ENCODE measurements around the gene TMEM109. TPM values are rescaled to one million over a fixed set of nuclear protein-coding genes. Genes with fewer than 3 reads are reported as not detected.

TMEM109 gene
- total and polyA plus RNA-seq, 2 of the 13 experiments (the other 11 are each of a cell fraction or from before 2014, with no cell fraction given) = 7.7 to 18.0 TPM

GRCh38 chr11:60906132-60906972, 7.6 kb upstream of the TMEM109 start, which contains the start of gene PRPF19 (continued):
- TF ChIP-seq, protein P1, sequence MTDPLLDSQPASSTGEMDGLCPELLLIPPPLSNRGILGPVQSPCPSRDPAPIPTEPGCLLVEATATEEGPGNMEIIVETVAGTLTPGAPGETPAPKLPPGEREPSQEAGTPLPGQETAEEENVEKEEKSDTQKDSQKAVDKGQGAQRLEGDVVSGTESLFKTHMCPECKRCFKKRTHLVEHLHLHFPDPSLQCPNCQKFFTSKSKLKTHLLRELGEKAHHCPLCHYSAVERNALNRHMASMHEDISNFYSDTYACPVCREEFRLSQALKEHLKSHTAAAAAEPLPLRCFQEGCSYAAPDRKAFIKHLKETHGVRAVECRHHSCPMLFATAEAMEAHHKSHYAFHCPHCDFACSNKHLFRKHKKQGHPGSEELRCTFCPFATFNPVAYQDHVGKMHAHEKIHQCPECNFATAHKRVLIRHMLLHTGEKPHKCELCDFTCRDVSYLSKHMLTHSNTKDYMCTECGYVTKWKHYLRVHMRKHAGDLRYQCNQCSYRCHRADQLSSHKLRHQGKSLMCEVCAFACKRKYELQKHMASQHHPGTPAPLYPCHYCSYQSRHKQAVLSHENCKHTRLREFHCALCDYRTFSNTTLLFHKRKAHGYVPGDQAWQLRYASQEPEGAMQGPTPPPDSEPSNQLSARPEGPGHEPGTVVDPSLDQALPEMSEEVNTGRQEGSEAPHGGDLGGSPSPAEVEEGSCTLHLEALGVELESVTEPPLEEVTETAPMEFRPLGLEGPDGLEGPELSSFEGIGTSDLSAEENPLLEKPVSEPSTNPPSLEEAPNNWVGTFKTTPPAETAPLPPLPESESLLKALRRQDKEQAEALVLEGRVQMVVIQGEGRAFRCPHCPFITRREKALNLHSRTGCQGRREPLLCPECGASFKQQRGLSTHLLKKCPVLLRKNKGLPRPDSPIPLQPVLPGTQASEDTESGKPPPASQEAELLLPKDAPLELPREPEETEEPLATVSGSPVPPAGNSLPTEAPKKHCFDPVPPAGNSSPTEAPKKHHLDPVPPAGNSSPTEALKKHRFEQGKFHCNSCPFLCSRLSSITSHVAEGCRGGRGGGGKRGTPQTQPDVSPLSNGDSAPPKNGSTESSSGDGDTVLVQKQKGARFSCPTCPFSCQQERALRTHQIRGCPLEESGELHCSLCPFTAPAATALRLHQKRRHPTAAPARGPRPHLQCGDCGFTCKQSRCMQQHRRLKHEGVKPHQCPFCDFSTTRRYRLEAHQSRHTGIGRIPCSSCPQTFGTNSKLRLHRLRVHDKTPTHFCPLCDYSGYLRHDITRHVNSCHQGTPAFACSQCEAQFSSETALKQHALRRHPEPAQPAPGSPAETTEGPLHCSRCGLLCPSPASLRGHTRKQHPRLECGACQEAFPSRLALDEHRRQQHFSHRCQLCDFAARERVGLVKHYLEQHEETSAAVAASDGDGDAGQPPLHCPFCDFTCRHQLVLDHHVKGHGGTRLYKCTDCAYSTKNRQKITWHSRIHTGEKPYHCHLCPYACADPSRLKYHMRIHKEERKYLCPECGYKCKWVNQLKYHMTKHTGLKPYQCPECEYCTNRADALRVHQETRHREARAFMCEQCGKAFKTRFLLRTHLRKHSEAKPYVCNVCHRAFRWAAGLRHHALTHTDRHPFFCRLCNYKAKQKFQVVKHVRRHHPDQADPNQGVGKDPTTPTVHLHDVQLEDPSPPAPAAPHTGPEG (CRISPR knock-in tag; IDR thresholded peaks at IDR 0.05) = 0 out of 2 replicates have a peak, but pooled peaks have one; percentile 34
- TF ChIP-seq, protein P2, sequence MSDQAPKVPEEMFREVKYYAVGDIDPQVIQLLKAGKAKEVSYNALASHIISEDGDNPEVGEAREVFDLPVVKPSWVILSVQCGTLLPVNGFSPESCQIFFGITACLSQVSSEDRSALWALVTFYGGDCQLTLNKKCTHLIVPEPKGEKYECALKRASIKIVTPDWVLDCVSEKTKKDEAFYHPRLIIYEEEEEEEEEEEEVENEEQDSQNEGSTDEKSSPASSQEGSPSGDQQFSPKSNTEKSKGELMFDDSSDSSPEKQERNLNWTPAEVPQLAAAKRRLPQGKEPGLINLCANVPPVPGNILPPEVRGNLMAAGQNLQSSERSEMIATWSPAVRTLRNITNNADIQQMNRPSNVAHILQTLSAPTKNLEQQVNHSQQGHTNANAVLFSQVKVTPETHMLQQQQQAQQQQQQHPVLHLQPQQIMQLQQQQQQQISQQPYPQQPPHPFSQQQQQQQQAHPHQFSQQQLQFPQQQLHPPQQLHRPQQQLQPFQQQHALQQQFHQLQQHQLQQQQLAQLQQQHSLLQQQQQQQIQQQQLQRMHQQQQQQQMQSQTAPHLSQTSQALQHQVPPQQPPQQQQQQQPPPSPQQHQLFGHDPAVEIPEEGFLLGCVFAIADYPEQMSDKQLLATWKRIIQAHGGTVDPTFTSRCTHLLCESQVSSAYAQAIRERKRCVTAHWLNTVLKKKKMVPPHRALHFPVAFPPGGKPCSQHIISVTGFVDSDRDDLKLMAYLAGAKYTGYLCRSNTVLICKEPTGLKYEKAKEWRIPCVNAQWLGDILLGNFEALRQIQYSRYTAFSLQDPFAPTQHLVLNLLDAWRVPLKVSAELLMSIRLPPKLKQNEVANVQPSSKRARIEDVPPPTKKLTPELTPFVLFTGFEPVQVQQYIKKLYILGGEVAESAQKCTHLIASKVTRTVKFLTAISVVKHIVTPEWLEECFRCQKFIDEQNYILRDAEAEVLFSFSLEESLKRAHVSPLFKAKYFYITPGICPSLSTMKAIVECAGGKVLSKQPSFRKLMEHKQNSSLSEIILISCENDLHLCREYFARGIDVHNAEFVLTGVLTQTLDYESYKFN (CRISPR knock-in tag; conservative IDR thresholded peaks at IDR 0.05) = peak; percentile 49; the same call in 1 of the 2 replicates
- TF ChIP-seq NFRKB (IDR thresholded peaks at IDR 0.05) = no peak
- 0 out of 2 replicates have a peak, but pooled peaks have one; percentile 42 for TF ChIP-seq ZNF44 (CRISPR knock-in tag; IDR thresholded peaks at IDR 0.05)
- TF ChIP-seq ZNF766 (CRISPR knock-in tag; IDR thresholded peaks at IDR 0.05; ENCODE audit: borderline replicate concordance) = peak; percentile 37; the same call in 1 of the 2 replicates
- TF ChIP-seq, protein P3, sequence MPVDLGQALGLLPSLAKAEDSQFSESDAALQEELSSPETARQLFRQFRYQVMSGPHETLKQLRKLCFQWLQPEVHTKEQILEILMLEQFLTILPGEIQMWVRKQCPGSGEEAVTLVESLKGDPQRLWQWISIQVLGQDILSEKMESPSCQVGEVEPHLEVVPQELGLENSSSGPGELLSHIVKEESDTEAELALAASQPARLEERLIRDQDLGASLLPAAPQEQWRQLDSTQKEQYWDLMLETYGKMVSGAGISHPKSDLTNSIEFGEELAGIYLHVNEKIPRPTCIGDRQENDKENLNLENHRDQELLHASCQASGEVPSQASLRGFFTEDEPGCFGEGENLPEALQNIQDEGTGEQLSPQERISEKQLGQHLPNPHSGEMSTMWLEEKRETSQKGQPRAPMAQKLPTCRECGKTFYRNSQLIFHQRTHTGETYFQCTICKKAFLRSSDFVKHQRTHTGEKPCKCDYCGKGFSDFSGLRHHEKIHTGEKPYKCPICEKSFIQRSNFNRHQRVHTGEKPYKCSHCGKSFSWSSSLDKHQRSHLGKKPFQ (CRISPR knock-in tag; IDR thresholded peaks at IDR 0.05; ENCODE audit: insufficient replicate concordance) = no peak
- peak; percentile 12; the same call in 1 of the 2 replicates for TF ChIP-seq CTCF (CRISPR knock-in tag; IDR thresholded peaks at IDR 0.05)
- TF ChIP-seq TBX2 (CRISPR knock-in tag; IDR thresholded peaks at IDR 0.05; ENCODE audit: borderline replicate concordance) = peak; percentile 94
- peak; percentile 54; the same call in 1 of the 2 replicates for TF ChIP-seq ZNF816 (CRISPR knock-in tag; IDR thresholded peaks at IDR 0.05; ENCODE audit: borderline replicate concordance)
- 0 out of 2 replicates have a peak, but pooled peaks have one; percentile 53 for TF ChIP-seq ZNF709 (CRISPR knock-in tag; IDR thresholded peaks at IDR 0.05)
- TF ChIP-seq, protein P4, sequence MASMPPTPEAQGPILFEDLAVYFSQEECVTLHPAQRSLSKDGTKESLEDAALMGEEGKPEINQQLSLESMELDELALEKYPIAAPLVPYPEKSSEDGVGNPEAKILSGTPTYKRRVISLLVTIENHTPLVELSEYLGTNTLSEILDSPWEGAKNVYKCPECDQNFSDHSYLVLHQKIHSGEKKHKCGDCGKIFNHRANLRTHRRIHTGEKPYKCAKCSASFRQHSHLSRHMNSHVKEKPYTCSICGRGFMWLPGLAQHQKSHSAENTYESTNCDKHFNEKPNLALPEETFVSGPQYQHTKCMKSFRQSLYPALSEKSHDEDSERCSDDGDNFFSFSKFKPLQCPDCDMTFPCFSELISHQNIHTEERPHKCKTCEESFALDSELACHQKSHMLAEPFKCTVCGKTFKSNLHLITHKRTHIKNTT (CRISPR knock-in tag; IDR thresholded peaks at IDR 0.05) = no peak
